Measurements from ENCODE around the gene RHBDD3.

RHBDD3 gene

DNA sequence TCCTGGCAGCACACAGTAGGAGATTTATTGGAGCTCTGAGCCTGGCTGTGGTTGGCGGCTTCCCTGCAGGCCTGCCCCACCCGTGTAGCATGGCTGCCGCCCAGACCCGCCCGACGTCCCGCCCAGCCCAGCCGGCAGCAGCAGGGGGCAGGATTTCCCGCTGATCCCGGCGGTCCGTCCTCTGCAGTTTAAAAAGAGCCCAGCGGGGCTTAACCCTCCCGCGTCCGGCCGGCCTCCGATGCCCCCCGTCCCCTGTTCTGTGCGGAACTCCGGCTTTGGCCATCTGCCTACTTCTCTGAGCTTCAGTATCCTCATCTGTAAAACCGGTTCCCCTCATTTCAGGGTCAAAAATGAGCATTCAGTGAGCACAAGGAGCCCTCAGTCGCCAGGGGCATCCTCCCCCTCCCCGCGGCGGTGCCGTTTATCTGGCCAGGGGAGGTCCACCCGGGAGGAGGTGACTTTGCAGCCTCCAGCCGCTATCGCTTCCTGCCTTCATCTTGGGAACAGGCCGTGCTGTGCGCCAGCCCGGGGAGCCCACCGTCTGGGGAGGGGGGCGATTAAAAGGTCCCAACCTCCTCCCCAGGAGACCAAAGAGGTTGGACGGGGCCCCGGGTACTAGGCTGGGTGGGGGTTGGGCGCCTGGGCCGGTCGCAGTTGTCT lies 38.5 kb upstream of the RHBDD3 start, which contains the start of gene GAS2L1:
GAS2L1 (plus strand) TSS at position 476 of the 660 bp plus-strand sequence. CDS start 1,456 bp downstream, outside the sequence.
- DNase-seq: no peak

DNA sequence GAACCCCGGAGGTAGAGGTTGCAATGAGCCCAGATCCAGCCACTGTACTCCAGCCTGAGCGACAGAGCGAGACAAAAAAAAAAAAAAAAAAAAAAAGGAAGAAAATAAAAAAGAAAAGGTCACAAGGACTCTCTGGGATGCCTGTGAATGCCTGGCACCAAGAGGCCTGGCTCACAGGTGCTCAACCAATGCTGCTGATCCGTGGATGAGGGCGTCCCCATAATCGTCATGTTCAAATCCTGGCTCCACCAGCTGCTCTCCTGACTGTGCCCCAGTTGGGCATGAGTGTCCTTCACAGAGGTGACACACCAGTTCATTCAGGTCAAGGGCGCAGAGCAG lies 38.0 kb upstream of the RHBDD3 start:
- no peak for DNase-seq

DNA sequence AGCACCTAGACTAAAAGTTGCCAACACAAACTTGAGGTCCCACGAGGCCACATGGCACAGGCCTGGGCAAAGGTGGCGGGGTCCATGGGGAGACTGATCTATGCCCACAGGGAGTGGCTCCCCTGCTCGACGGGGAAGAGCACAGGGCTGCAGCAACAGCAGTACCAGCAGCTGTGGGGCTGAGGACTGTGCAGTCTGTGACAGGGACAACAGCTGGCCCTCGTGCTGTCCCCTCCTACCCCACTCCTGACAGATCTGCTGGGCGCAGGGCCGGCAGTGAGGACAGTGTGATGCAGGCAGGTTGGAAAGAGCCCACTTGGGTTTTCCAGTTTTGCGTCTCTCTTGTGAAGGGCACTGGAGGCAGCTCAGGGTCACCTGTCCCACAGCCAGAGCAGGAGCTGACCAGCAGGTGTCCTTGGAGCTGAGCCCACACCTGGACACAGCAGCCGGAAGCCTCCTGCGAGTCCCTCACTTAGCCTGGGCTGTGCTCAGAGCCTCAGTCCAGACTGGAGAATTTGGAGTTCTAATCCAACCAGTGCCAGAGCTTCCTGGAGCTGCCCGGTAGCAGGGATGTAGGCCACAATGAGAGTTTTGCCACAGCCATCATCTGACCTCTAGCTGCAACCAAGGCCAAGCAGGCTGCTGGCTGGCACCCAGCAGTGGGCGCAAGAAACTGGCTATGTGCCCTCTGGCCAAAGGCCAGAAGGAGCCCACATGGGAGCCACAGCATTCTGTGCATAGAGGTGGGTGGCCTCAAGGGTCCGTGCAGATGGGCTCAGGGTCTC lies 35.1 kb upstream of the RHBDD3 start:
- DNase-seq: no peak

DNA sequence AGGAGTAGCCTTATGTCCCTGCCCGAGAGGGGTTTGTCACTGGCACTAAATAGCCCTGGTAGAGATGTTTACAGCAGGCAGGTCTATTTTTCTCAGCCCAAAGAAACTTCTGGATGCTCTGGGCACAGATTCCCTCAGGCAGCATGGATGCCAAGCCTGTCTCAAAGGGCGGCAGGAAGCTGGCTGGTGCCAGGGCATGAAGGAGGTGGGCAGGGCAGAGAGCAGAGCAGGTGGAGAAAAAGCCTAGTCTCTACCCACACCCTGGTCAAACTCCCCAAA lies 34.6 kb upstream of the RHBDD3 start:
- DNase-seq: no peak

DNA sequence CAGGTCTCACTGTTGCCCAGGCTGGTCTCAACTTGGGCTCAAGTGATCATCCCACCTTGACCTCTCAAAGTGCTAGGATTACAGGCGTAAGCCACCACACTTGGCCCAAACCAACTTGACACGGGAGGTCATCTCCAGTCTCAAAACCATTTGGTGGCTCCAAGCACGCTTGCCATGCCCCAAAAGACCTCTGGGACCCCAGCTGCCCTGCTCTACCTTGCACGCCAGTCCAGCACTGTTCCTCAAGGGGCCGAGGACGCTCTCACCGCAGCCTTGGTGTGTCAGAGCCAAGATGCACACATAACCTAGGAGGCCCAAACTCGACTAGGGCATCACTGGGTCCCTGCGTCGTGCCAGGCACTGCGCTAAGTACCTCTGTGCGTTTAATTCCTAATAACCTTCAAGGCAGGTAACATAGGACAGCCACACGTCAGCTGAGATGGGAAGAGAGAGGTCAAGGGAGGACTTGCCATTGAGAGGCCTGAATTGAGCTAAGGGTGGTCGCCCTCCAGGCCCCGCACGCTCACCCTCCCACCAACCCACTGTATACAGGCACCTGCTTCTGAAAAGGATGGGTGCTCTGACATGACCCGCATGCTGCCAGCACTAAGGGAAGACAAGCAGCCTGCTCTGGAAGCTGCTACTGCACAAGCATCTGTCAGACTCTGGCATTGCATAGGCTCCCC lies 34.1 kb upstream of the RHBDD3 start:
- DNase-seq: no peak

DNA sequence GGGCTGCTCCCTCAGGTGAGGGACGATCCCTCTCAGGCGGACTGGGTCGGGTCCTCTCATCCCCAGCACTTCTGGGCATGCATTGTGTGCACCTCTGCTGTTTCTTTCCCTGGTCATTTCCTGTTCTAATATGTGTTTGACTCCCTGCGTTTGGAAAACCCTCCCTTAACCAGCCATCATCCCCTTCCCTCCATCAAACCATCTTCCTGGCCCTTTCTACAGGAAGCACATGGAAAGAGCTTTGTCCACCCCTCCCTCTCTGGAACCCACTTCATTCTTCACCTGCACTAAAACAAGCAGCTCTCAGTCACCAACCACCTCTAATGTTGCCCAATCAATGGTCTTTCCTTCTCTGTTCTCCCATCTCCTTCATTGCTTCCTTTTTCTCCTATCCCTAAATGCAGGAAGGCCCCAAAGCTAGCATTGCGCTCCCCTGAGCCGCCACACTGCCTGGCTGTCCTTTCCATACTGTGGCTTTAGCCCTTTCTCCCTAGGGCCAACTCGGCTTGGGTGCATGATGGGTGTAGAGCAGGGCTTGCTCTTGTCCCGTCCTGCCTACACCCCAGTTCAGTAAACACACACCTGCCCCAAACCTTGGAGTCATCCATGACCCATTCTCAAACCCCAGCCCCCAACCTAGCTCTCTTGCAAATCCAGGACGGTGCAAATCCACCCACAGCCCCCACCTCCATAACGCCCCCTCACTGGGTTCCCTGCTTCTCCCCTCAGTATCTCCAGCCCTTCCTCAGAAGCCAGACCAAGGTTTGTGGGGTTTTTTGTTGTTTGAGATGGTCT lies 33.2 kb upstream of the RHBDD3 start:
- no peak for DNase-seq

DNA sequence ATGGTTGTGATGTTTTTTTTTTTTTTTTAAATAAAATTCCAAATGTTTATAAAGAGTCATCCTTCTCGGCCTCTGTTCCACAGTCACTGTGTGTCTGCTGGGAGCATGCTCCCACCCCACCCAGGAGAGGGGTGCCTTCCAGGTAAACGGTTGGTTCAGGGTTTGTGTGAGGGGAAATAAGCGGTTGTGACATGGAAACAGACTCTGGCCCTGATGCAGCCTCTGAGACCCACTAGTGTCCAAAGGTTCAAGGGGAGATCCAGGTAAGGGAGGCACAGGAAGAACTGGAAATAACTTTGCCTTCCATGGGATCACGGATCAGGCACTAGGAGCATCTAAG lies 32.7 kb upstream of the RHBDD3 start:
- DNase-seq: no peak

DNA sequence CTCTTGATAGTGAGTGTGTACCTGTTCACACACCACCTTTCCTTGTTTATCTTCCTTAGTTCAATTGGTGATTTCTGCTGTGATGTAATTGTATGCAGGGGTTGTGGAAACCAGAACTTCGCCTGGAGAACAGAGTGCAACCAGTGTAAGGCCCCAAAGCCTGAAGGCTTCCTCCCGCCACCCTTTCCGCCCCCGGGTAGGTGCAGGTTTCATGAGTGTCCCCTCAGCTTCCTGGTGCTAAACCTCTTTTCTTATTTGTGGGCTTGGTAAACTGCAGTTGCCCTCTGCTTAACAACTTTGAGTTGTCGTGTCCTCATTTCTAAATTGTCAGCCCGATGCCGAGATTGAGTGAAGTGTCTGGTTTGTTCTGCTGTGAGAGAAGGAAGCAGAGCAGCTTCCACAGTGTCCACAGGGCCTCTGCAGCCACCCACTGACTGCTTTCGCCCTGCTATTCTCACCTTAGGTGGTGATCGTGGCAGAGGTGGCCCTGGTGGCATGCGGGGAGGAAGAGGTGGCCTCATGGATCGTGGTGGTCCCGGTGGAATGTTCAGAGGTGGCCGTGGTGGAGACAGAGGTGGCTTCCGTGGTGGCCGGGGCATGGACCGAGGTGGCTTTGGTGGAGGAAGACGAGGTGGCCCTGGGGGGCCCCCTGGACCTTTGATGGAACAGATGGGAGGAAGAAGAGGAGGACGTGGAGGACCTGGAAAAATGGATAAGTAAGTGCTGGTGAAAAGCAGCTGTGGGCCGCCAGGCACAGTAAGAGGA lies 31.5 kb upstream of the RHBDD3 start:
- DNase-seq: no peak

DNA sequence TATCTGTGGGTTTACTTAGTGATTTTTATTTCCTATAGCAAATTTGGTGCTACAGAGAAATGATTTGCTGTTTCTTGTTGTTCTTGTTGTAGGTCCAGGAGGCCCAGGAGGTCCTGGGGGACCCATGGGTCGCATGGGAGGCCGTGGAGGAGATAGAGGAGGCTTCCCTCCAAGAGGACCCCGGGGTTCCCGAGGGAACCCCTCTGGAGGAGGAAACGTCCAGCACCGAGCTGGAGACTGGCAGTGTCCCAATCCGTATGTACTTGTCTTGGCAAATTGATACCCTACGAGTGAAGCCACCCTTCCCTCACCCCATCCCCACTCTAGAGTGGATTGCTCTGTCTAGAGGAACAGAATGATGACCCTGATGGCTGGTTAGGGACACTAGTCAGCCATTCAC lies 30.9 kb upstream of the RHBDD3 start:
- no peak for DNase-seq

DNA sequence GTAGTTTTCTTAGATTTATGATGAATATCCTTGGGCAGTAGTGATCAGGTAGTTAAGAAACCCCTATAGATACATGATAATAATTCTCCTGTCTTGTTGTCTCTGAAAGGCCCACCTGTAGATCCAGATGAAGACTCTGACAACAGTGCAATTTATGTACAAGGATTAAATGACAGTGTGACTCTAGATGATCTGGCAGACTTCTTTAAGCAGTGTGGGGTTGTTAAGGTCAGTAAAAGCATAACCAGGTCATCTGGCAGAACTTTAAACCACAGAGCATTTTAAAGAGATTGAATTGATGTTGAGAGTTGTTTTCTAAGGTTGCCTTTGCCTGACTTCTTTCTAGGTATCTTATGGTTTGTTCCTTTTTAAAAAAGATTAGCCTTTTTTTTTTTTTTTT lies 24.6 kb upstream of the RHBDD3 start:
- DNase-seq: no peak

DNA sequence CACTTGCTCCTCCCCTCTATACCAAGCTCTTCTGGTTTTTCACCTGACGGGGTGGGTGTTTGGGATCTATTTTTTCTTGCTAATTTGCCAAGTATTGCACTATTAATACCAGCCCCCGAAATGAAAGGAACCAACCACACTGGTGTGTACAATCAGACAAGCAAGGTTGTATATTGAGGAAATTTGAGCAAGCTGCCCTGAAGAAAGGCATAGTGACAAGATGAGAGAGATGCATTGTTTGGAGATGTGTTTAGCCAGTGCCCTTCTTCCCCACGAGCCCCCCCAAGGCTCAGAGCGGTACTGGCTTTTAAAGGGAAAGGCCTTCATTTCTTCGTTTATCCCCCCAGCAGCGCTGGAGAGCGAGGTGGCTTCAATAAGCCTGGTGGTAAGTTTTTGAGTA lies 23.4 kb upstream of the RHBDD3 start:
- no peak for DNase-seq

DNA sequence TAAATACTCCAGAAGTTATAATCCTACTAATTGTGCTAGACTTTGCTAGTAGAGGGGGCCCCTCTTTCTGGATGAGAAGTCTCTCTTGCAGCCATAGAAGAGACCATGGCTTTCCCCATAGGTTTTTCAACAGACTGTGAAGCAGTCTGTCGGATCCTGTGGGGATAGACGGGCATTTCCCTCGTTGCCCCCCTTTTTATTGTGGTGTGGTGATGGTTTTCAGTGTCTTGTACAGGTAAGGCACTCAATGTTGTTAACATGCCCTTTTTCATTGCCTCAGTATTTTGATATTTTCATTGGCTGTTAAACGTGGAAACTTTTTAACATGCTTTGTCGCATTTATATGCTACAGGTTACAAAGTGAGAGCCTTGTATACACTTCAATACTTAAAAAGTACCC lies 22.3 kb upstream of the RHBDD3 start:
- no peak for DNase-seq

DNA sequence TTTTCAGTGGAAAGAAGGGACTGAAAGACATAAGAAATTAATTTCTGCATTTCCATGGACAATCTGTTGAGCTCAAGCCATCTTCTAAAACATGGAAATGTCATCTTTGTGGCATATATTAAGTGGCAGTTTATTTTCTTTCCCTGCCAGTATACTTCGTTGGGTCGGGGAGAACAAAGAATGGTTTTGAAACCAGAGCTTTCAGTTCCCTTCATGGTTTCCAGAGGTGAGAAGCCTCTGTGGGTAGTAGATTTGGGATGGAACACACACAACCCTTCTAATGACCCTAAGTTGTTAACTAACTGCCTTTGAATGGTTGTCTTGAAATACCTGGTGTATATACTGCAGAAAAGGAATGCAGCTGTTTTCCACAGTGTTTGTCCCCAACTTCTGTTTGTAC lies 21.1 kb upstream of the RHBDD3 start:
- DNase-seq: no peak

DNA sequence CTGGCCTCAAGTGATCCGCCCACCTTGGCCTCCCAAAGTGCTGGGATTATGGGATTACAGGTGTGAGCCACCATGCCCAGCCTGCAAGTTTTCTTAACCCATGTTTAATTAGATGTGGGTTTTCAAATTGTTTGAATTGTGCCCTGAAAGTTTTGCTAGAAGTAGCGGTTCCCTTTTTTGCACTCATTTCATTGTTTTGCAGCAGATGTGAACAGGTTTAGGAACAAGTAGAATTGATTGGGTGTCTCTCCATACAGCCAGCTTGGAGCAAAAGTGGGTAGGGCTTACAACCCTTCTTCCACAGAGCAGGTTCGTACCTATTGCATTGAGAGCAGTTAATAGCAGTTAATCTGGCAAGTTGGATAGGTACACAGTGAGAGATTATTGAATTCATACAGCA lies 16.4 kb upstream of the RHBDD3 start:
- no peak for DNase-seq

DNA sequence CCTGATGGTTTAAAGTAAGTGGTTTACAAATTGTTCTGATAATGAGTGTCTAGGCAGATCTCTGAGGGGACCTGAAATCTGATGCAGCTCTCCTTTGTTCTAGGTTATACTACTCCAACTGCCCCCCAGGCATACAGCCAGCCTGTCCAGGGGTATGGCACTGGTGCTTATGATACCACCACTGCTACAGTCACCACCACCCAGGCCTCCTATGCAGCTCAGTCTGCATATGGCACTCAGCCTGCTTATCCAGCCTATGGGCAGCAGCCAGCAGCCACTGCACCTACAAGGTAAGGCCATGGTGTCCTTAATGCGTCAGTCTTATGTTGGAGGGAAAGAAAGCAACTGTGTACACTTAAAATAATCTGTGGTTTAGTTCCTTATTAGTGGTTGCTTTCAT lies 10.1 kb upstream of the RHBDD3 start:
- DNase-seq: no peak

DNA sequence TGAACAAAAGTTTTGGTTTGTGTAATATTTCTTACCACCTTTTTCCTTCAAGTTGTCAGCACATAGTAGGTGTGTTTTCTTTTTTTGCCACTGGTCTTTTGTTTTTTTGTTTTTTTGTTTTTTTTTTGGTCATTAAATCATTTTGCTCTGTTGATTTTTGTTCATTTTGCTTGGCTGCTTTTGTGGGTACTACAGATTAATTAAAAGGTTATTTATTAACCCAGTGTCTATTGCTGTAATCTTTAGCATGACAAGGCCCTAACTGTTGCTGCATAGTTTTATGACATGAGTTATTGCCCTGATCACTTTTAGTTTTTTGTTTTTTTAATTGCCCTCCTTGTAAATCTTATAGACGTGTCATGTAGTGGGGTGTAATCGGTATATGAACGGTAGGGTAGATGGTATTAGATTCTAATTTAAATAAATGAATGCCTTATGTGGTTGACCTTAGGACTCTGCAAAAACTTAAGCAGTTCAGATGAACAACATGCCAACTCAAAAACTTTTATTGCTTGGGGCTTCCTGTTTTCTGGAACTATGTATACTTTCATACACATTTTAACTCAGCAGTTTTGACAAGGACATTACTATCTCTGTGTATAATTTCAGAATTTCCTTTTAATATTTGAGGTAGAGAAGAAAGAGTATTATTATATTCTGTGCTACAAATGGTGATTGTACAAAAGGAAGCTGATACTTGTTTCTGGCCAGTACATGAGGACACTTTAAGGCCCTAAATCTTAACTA lies 8.2 kb upstream of the RHBDD3 start:
- no peak for DNase-seq

DNA sequence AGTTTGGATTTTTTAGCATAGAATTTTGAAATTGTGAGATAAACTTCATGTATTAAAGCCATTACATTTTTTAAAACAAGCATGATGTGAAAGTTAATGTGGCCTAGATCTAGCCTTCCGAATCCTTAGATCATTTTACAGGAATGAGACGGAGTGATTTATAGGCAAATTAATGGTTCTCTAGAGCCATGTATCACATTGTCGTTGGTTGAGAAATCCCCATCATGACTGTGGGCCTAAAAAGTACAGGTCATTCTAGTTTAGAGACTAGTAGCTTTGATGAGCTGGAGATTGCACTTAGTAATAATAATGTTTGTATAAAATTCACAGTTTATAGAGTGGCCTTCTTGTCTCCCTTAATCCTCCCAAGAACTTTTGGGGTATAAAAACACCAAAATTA lies 7.4 kb upstream of the RHBDD3 start:
- no peak for DNase-seq

DNA sequence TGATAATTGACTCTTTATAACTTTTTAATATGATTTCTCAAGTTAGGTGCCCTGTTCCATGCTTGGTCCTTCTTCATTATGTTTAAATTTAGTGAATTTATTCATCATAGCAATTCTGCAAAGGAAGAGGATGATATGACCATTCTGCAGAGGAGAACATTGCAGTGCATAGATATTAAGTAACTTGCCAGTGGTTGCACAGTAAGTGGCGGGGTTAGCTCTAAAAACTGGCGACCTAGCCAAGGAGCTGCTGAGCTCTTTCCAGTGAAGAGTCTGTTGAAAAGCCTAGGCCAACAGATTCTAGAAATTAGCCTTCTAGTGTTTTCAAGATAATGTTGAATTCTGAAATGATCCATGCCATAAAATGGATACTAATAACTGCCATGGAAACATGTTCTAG lies 4.8 kb upstream of the RHBDD3 start:
- DNase-seq: no peak

DNA sequence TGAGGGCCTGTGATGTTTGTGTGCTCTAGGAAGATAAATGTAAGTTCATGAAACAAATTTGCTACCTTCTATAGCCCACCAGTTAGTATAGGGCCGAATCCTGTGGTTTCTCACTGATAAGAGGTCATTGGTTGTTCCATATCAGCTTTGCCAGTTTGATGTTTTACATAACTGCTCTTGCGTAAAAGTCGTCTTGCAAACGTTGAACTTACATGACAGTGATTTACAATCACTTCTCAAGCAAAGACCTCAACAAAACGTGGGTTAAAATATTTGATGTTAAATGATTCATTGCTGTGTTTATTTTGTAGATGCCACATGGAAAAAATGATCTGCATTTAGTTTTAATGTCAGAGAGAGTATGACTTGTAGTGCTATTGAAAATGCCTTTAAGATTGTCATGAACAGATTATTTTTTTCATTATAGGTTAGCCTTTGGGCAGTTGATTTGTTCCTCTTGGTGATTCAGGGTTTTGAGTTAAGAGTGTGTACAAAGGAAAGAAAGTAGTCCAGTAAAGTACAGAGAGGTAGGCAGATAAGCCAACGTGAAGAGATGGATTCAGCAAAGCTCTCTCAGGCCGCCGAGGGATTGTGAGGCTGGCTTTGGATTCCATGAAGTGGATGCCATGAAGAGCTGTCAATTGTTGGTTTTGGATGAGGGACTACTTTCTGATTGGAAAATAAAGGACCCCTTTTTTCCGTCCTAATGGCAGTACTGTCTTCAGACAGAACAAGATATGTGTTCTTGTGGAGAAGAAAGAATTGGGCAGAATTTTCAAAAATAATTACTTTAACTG lies 2.9 kb upstream of the RHBDD3 start:
- DNase-seq: no peak

DNA sequence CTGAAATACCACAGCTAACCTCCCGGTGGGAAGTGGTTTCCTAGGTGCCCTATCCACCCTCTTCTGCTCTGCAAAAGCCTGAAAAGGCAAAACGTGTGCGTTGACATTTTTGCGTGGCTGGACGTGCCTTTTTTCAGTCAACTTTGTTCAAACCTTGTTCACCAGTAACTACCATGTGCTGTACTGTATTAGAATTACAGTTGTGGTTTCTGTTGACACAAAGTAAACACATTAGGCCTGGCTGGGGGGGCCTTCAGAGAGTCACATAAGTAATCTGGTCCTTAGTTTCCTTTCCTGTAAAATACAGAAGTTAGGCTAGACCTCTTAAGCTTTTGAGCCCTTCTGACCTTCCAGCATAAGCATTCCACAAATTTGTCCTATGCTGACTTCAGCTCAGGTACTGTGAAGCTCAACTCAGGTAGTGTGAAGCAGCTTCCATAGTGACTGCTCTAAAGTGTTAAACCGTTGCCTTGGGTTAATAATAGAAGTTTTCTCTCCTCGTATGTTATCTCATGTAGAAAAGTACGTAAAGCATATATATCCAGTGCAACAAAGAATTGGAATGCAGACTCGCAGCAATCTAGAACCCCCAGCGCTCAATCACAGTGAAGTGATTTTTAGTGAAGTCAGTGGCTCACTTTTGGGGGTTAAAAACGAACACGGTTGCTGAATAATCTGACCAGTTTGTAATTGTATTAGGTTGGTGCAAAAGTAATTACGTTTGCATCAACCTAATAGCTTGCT lies 2.1 kb upstream of the RHBDD3 start:
- DNase-seq: no peak

DNA sequence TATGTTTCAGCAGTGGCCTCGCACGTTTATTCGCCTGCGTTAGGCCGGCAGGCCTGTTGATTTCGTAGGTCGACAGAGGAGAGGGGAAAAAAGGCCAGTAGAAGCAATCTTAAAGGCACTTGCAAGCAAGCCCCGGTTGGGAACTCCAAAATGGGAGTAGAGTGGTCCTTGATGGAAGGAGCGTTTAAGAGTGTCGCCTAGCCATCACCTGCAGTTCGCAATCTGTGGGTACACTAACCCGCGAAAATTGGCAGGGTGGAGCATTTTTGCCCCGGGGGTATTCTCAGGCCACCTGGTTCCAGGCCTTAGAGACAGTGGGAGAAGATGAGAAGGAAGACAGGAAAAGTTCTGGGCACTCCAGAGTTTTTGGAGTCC lies 1.4 kb upstream of the RHBDD3 start:
- no peak for DNase-seq
